NCI-H2196 treated with DMSO at 0.1 percent for 48 hours (cell line): Measurements from ENCODE around the gene NEU2.
"Not testable (repeated sequence)": the region's sequence is repeated elsewhere in the genome, so short reads cannot be mapped to it uniquely, and the experiment has no call there.

Experiments
- DNase-seq: peaks from one replicate; lab custom pipeline; 2025; ENCODE audit not compliant: unreplicated experiment; lab: John Stamatoyannopoulos, UW

Gene NEU2

DNA sequence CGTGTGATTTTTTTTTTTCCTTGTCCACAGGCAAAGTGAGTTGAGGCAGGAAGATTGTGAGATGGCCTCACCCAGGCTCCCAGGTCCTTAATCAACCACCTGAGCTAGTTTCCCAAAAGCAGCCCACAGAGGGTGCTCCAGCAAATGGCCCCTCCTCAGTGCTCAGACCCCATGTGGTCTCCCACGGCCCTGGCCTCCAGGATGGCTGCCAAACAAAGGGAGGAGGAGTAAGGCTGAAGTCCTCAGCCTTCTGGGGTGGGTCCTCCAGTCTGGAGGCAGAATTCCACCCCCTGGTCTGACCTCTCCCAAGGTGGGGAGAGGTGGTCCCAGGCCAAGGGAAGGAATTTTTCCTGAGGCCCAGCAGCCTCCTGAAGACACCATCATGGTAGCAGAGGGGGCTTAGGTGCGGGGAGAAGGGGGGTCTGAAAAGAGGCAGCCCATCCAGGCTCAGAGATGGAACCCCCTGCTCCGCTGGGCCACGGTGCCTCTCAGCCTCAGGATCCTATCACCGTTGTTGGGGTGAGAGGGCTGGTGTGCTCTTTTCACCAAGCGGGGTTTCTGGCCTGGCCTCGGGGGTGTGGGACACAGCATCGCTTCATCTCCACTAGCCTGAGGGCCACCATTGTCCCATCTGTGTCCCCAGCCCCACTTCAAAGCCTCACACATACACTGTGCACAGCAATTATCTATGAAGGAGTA lies 21.8 kb upstream of the NEU2 start:
- DNase-seq: no peak

DNA sequence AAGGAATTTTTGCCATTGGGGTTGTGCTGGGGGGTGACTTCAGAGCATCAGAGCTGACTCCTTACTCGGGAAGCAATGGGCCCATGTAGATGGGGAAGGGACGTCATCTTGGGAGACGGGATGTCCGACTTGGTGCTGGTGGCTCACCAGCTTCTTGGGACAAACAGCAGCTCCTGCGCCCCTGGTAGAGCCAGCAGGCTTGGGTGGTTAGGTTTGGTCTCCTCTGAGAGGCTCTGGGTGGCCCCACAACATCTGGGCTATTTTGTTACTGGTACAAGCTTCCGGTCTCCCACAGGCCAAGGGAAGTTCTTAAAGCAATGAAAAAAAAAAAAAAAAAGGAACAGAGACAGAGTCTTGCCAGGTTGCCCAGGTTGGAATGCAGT lies 21.2 kb upstream of the NEU2 start:
- no peak for DNase-seq

DNA sequence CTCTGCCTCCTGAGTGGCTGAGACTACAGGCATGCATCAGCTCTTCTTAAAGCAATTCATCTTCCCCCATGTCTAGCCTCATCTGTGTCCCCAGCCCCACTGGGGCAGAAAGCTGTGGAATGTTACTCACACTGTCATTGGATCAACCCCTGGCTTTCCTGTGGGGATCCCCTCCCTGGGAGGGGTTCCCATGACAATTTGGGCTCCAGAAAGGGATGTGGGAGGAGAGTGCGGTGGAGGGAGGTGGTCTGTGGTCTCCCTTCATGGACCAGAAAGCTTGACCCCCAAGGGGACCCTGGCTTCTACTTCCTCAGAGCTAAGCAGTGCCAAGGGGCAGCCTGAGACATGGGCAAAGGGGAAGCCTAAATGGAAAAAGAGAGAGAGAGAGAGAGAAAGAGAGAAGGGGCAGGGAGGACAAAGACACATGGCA lies 20.8 kb upstream of the NEU2 start:
- no peak for DNase-seq

DNA sequence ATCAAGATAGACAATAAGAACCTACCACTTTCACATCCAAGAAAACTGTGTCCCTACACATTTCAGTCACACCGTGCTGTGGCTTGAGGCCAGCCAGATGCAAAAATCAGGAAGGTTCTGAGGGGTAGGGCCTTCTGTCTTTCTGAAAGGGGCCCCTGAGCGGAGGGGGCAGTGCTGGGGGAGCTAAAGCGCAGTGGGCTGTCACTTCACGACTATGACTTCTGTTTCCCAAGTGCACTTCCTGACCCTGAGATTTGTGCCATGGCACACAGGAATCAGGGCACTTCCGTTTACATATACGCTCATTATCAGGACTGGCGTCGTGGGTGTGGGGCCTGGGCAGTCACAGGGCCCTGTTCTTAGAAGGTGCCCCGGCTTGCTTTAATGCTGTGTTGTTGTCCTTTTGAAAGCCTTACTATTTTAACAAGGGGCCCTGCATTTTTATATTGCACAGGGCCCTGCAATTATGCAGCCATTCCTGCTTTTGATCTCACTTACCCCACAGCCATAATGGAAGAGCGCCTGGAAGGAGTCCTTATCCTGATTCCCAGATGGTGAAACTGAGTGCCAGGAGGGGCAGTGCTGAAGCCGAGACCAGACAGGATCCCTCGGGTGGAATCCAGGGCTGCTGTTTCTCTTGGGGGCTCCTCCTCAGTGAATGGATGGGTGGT lies 20.0 kb upstream of the NEU2 start:
- no peak for DNase-seq

DNA sequence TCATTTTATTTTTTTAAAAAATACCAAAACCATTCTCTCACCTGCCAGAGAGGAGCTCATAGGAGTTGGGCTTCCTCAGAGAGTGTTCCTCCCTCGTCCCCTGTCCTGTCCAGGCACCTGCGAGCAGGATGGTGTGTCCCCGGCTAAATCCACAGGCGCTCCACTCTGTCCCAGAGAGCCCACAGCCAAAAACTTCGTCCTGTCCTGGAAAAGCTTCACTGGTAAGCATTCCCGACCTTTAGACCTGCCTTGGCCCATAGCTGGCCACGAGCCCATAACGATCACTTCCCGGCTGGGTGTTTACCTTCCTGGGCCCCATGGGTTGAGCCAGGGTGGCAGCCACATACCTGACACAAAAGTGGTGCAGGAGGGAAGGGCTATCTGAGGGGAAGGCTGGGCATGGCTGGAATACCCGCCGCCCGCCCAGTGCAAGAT lies 19.4 kb upstream of the NEU2 start, which contains the start of gene NGEF:
Gene NGEF, minus strand, starts transcription at position 230 of the 435 bp plus-strand sequence. CDS start 38,366 bp downstream, outside the sequence.
- DNase-seq: no peak

DNA sequence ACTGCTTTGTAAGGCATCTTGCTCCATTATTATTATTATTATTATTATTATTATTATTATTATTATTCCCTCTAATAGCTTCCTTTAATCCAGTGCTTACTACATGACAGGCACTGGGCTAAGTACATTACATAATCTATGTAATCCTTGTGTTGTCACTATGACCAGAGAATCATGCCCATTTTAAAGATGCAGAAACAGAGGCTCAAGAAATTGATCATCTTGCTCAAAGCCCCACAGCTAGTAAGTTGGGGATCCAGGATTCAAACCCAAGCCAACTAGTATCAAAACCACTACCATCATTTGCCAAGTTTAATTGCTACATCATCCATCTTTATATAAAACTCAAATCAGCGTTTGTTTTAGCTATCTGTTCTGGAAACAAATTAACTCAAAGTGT lies 18.8 kb upstream of the NEU2 start:
- DNase-seq: no peak

DNA sequence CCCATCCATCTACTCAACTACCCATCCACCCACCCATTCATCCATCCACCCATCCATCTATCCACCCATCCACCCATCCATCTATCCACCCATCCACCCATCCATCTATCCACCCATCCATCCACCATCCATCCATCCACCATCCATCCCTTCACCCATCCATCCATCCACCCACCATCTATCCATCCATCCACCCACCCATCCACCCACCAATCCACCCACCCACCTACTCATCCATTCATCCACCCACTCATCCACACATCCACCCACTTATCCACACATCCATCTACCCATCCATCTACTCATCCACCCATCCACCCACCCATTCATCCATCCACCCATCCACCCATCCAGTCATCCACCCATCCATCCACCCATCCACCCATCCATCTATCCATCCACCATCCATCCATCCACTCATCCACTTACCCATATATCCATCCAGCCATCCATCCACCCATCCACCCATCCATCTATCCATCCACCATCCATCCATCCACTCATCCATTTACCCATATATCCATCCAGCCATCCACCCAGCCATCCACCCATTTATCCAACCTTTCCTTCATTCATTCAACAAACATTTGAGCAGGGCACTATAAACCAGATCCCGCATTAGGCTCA lies 17.3 kb upstream of the NEU2 start:
- no peak for DNase-seq

DNA sequence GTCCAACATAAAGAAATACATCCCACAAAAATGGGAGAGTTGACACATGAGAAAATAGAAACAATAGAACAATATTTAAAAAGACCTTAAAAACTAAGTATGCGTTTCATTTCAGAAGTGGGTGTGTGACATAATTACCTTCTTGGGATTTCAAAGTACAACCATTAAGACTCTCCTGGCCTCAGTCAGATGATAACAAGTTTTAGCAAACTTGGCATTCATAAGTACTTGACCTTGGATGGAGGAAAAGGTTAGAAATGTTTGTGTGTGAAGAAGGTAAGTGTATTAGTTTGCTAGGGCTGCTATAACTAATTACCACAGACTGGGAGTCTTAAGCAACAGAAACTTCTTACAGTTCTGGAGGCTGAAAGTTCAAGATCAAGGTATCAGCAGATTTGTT lies 14.5 kb upstream of the NEU2 start:
- no peak for DNase-seq

DNA sequence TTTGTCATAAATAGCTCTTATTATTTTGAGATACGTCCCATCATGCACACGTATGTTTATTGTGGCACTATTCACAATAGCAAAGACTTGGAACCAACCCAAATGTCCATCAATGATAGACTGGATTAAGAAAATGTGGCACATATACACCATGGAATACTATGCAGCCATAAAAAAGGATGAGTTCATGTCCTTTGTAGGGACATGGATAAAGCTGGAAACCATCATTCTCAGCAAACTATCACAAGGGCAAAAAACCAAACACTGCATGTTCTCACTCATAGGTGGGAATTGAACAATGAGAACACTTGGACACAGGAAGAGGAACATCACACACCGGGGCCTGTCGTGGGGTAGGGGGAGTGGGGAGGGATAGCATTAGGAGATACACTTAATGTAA lies 12.9 kb upstream of the NEU2 start:
- not testable (repeated sequence) for DNase-seq

DNA sequence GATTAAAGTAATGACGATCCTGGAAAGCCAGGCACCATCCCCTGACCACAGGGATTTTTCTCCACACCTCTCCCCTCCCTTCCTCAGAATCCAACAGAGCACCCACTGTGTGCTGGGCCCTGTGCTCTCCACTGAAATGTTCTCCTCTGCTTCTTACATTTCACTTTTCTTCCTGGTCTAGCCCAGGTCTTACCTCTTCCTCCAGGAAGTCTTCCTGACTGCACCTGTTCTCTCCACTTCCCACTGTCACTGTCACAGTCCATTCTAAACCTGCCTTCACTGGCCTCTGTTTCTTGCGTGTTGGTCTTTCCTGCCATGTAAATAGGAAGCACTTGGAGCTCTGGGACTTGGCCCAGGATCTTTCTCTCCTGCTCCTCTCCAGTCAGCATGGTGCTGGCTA lies 12.0 kb upstream of the NEU2 start:
- DNase-seq: no peak

DNA sequence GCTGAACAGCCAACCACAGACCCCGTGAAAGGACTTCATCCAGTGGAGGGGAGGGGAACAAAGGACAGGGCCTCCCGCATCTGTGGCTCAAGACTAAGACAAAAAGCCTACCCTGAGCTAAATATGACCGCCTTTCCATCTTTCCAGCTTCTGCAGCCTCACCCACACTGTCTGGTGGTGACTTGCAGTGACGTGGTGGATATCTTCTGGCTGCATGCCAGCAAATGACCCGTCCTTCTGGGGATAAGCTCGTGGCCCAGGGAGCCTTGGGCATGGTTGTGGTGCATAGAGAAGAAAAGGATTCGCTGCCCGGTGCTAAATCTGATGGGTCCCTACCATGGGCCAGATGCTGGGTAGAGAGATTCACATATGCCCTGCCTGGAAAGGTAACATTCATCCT lies 10.7 kb upstream of the NEU2 start:
- DNase-seq: no peak

DNA sequence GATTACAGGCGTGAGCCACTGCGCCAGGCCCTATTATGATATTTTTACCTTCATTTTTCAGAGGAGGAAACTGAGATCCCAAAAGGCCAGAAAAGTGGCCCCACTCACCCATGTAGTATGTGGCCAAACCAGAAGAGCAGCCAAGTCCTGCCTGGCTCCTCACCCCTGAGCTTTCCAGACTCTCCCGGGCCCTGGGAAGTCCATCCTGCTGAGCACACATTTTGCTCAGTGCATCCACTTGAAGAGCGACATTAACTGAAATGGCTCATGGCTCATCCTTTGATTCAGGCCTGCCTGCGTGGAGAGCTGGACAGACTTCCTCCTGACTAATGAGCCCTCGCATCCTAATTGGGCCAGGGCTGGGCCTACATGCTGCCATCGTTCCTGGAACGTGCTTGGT lies 9.9 kb upstream of the NEU2 start:
- DNase-seq: no peak

DNA sequence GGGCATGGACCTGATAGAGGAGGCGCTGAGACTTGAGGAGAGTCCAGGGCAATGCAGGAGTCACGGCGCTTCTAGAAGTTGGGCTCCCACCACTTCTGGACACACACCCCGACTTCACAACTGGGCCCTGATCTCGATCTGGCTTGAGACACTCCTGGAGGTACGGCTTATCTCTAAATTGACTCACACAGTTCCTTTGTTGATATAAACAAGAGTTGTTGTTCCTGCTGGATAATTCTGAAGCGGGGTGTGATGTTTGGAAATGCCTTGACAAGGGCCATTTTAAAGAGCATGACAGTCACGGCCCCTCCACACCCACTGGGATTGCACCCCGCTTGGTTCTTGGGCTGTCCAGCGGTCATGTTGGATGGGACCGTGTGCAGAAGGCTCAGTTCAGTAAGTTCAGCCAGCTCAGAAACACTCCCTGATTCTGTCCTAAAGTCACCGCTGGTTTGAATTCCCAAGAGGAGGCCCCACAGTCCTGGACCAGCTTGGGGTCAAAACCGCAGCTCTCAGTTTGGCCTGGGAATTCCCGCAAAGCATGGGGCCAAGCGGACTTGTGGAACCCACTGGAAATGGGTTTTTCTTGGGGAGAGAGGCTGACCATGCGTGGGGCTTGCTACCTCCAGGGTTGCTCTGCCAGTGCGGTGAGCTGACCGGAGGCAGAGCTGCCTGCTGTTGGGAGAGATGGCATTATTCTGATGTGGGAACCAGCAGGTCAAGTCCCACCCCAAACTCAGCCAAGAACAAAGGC lies 9.3 kb upstream of the NEU2 start:
- no peak for DNase-seq

DNA sequence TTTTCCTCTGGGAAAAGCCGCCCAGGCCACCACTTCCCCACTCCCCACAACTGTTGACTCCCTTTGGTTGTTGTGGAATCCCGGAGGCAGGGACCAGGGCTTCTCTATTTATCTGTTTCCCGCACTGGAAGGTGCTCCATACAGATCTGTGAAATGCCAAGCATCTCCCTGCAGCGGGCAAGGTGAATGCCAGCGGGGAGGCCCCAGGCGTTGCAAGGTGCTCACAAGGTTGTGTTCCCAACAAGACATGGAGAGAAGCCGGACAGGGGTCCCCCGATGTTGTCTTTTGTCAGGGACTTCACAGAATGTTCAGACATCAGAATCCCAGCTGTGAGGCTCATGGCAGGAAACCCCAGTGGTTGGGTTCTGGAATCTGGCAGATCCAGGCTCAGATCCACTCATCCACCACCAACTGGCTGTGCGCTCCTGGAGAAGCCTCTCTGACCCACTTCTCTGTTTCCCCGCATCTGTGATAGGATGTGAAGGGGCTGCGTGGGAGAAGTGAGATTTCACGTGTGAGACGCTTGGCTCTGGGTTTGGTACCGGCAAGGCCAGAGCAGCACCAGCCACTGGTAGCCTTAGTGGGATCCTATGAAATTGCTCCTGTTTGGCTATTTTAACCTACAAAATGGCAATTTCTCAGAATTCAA lies 8.6 kb upstream of the NEU2 start:
- DNase-seq: no peak

DNA sequence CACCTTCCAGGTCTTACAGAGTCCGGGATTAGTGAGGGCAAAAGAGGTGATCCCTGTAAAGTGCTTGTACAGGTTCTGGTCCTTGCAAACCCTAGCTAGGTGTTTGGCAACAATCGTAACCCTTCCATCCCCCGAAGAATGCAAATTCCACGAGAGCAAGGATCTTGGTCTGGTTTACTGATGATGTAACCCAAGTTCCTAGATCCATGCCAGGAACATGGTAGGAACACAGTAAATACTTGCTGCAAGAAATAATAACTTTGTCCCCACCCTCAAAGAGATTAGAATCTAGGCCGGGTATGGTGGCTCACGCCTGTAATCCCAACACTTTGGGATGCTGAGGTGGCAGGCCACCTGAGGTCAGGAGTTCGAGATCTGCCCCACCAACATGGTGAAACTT lies 6.8 kb upstream of the NEU2 start:
- no peak for DNase-seq

DNA sequence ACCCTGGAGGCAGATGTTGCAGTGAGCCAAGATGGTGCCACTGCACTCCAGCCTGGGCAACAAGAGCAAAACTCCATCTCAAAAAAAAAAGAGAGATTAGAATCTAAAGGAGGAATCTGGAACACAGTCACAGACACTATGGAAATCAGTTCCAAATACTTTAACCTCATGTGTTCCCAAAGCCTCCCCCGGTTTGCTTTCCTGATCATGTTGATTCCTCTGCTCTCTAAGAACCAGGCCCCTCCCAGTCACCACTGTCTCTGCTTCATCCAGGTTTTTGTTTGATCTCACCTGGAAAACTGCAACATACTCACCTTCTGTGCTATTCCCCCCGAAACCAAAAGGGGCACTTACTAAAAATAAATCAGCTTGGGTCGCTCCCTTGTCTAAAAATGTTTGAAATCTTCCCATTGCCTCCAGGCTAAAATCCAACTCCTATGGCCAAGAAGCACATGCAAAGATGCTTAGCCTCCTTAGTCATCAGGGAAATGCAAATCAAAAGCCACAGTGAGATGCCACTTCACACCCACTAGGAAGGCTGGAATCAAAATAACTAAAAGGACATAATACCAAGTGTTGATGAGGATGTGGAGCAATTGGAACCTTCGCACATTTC lies 6.2 kb upstream of the NEU2 start:
- DNase-seq: no peak

DNA sequence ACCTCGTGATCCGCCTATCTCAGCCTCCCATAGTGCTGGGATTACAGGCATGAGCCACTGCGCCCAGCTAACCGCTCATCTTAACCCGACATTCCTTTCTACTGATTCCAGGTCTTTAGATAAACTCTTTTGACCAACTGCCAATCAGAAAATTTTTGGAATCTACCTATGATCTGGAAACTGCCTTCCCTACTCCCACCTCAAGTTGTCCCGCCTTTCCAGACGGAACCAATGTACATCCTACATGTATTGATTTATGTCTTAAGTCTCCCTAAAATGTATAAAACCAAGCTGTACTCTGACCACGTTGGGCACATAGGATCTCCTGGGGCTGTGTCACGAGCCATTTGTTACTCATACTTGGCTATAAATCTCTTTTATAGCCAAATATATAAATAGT lies 3.2 kb upstream of the NEU2 start:
- DNase-seq: no peak

DNA sequence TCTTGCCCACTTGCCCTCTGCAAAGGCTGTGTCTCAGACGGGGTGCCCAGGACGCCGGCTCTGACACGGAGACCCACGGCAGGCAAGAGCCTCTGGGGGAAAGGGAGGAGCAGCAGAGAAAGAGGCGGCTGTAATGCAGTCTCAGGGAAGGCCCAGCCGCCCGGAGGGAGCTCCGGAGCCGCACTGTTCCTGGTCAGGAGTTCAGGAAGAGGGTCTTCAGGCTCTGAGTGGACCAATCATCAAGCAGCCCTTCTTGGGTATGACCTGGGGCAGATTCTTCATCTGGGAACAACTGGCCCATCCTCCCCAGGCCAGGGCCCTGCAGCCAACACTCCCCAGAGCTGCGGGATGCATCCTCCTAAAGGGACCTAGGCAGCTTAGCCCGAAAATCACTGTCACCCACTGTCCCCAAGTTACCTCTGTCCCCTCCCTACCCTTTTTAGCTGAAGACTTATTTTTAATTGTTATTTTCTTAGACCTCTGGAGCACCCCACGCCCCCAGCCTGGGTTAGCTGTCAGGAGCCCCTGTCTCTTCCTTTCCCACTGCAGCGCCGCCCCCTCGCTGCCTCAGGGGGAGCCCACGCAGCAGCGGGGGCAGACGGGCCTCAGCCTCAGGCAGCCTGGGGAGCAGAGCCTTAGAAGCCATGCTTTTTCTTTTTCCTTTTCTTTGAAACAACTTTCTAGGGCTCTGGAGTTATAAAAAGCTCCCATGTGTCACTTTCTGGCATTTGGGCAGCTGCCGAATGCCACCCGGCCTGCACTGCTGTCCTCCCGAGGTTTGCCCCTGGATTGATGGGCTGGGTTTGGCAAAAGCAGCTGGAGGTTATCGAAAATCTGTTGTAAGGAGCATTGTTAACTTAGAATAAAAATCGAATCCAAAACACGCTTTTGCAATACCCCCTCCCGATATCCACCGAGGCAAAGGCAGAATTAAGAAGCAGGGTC lies 644 bp upstream of the NEU2 start:
- DNase-seq: no peak

DNA sequence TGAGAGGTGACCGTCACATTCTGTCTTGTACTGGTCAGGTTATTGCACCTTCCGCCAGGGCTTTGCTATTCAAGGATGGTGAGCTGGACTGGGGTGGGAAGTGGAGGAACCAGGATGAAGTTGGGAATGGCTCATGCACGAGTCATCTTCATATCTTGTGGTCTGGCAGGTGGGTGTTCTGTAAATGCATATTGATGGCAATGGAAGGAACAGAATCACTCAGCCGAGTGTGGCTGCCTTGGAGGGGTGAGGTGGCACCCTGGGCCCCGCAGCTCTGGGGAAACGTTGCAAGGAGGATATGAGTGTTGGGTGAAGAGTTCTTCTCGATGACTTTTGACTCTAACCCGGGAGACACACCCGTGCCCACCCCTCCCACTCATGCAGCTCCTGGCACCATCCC lies 1.2 kb downstream of the NEU2 start:
- no peak for DNase-seq
